GM21717 (cell line): Measurements from ENCODE around the gene MED22.
"Not testable (repeated sequence)": the region's sequence is repeated elsewhere in the genome, so short reads cannot be mapped to it uniquely, and the experiment has no call there.

Experiments used
- ATAC-seq: cut with Tn5 transposase; IDR thresholded peaks from one replicate; pipeline ENCODE4 v1.9.1; 2021; ENCODE audit warnings: mild to moderate bottlenecking, moderate library complexity; ENCODE audit not compliant: unreplicated experiment

MED22 gene

GRCh38 chr9:133339641-133340040 is 8.3 kb downstream of the MED22 start:
- no peak for ATAC-seq

GRCh38 chr9:133335924-133336811 is 11.8 kb downstream of the MED22 start, which contains the start of gene SURF6:
TSS of gene SURF6 (minus strand) at chr9:133336188. CDS start at chr9:133336132, 56 bp downstream.
- ATAC-seq, result peak; percentile 76

- ATAC-seq, result not testable (repeated sequence)
Measured at GRCh38 chr9:133334888-133335287, 13.0 kb downstream of the MED22 start.

GRCh38 chr9:133334161-133334560 is 13.8 kb downstream of the MED22 start:
- ATAC-seq, result no peak

- ATAC-seq, result no peak
Measured at GRCh38 chr9:133333566-133333965, 14.4 kb downstream of the MED22 start.

- ATAC-seq, result no peak
Measured at GRCh38 chr9:133333011-133333410, 14.9 kb downstream of the MED22 start.

GRCh38 chr9:133332381-133332730 is 15.6 kb downstream of the MED22 start:
- no peak for ATAC-seq

- no peak for ATAC-seq
Measured at GRCh38 chr9:133331641-133332380, 16.1 kb downstream of the MED22 start.

- no peak for ATAC-seq
Measured at GRCh38 chr9:133331221-133331620, 16.7 kb downstream of the MED22 start.

- not testable (repeated sequence) for ATAC-seq
Measured at GRCh38 chr9:133329306-133330156, 18.4 kb downstream of the MED22 start.

GRCh38 chr9:133327834-133328484 is 20.0 kb downstream of the MED22 start:
- ATAC-seq, result no peak

- ATAC-seq, result not testable (repeated sequence)
Measured at GRCh38 chr9:133327021-133327420, 20.9 kb downstream of the MED22 start.

- ATAC-seq, result no peak
Measured at GRCh38 chr9:133323991-133324703, 23.8 kb downstream of the MED22 start.

GRCh38 chr9:133323211-133323610 is 24.7 kb downstream of the MED22 start:
- ATAC-seq, result no peak

- ATAC-seq, result no peak
Measured at GRCh38 chr9:133322701-133323100, 25.2 kb downstream of the MED22 start.

GRCh38 chr9:133321411-133321935 is 26.5 kb downstream of the MED22 start:
- no peak for ATAC-seq

GRCh38 chr9:133320421-133320881 is 27.5 kb downstream of the MED22 start:
- no peak for ATAC-seq

GRCh38 chr9:133317551-133317950 is 30.4 kb downstream of the MED22 start:
- ATAC-seq, result not testable (repeated sequence)

GRCh38 chr9:133315997-133316396 is 31.9 kb downstream of the MED22 start:
- ATAC-seq, result no peak
